K562 (cell line): ENCODE measurements around the gene SH3BGR. TPM values are rescaled to one million over a fixed set of nuclear protein-coding genes. Genes with fewer than 3 reads are reported as not detected.

Source experiments
- HNRNPUL1 ChIP-seq: fragments of 200-400 bp; formaldehyde crosslinking; IDR thresholded peaks from 2 replicates; pipeline ENCODE4 v1.6.1; 2017; ENCODE audit warnings: low read length
- POLR2AphosphoS2 ChIP-seq: IDR thresholded peaks from 2 replicates; pipeline ENCODE4 v1.6.1; 2012; ENCODE audit warnings: low read length, improper control_type of control experiment
- polyA plus RNA-seq, 8 experiments: library from polyadenylated mRNA; depleted of rRNA in 4 of 8; stranded (reverse) in 5 of 8; unstranded in 3 of 8; fragments of >200 nt; fragmentation: Nextera tagmentation in 2 of 8; fragmentation: Illumina TruSeq in 1 of 8; extraction: Ambion mirVana in 2 of 8; extraction: Trizol in 1 of 8; gene quantifications; 2 replicates each; pipeline versions ENCODE4 v1.2.1 to v1.2.3, GENCODE V29; 2011 to 2014; ENCODE audit warnings: inconsistent platforms in 1 of 8, missing spikeins in 1 of 8
- total RNA-seq, 7 experiments: library from RNA; depleted of rRNA in 6 of 7; stranded (reverse); fragments of >200 nt in 6 of 7; fragmentation: Illumina TruSeq in 2 of 7; extraction: Trizol in 2 of 7; gene quantifications; 2 replicates each; pipeline versions ENCODE4 v1.2.1 to v1.2.3, GENCODE V29; 2011 to 2021; ENCODE audit warnings: low replicate concordance in 1 of 7
- TF ChIP-seq, protein P1 (sequence below): IDR thresholded peaks from 2 replicates; pipeline ENCODE4 v1.6.1; 2016; ENCODE audit warnings: missing genetic modification characterization, missing compliant biosample characterization
- TF ChIP-seq, protein P2 (sequence below), 2 experiments: fragments of 450-650 bp in 1 of 2; sonication (generic) in 1 of 2; formaldehyde crosslinking in 1 of 2; IDR thresholded peaks; 2 replicates each; pipeline versions ENCODE4 v1.7.1 to v1.9.0; 2016 to 2022; ENCODE audit warnings: inconsistent platforms in 1 of 2, mild to moderate bottlenecking in 1 of 2, missing genetic modification reagents in 1 of 2
- TF ChIP-seq, protein P3 (sequence below): fragments of 450-650 bp; conservative IDR thresholded peaks from 2 replicates; pipeline ENCODE4 v1.6.1; 2016; ENCODE audit warnings: missing genetic modification characterization, low read depth, mild to moderate bottlenecking, missing compliant biosample characterization, moderate library complexity
- TF ChIP-seq, protein P4 (sequence below), 2 experiments: fragments of 150-350 bp in 1 of 2; IDR thresholded peaks; 2 replicates each; pipeline ENCODE4 v1.6.1; 2012 to 2016; ENCODE audit warnings: low read depth in 2 of 2, low read length in 2 of 2, mild to moderate bottlenecking in 1 of 2, moderate library complexity in 1 of 2

Gene SH3BGR
- total and polyA plus RNA-seq, 9 of the 15 experiments (the other 6 are each of a cell fraction or from before 2014, with no cell fraction given), result 6.6 to 42.9 (median 25.6) TPM

DNA sequence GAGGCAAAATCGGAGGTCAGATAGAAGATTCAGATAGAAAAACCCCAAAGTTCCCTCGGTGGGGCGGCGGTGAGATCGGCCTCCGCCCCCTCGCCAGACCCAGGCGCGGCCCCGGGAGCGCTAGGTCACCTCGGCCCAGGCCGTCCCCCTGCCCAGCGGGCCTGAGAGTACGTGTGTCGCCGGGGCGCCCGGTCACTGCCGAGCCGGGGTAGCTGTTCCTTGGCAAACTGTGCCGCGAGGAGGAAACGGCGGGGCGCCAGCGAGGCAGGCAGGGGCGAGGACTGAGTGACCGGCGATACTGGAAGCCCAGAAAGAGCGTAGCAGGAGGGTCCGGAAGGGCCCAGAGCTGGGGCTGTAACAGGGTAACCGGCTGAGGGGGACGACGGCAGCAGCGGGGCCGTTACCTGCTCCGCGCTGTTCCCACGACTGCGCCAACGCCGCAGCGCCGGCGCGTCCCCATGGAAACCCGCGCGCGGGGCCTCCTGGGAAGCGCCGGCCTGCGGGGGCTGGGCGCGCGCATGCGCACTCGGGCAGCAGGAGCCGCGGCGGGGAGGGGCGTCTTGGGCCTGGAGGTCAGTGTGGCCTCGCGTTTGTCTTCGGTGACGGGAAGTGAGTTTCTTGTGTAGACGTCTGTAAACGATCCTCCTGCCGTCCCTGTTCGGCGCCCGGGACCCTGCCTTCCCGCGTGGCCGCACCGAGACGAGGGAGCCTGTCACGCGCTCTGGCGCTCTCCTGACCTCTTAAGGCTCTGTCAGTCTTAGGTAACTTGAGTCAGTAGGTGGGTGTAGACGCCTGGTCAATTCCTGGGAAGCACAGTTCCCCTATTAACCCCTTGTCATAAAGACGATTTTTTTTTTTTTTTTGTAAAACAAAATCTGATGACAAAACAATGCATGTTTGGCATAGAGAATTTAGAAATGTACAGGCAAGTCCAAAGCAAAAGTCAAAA lies 6.2 kb upstream of the SH3BGR start, which contains the start of gene LCA5L (continued):
- TF ChIP-seq, protein P1, sequence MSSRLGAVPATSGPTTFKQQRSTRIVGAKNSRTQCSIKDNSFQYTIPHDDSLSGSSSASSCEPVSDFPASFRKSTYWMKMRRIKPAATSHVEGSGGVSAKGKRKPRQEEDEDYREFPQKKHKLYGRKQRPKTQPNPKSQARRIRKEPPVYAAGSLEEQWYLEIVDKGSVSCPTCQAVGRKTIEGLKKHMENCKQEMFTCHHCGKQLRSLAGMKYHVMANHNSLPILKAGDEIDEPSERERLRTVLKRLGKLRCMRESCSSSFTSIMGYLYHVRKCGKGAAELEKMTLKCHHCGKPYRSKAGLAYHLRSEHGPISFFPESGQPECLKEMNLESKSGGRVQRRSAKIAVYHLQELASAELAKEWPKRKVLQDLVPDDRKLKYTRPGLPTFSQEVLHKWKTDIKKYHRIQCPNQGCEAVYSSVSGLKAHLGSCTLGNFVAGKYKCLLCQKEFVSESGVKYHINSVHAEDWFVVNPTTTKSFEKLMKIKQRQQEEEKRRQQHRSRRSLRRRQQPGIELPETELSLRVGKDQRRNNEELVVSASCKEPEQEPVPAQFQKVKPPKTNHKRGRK (tag), result no peak
- TF ChIP-seq, protein P2, sequence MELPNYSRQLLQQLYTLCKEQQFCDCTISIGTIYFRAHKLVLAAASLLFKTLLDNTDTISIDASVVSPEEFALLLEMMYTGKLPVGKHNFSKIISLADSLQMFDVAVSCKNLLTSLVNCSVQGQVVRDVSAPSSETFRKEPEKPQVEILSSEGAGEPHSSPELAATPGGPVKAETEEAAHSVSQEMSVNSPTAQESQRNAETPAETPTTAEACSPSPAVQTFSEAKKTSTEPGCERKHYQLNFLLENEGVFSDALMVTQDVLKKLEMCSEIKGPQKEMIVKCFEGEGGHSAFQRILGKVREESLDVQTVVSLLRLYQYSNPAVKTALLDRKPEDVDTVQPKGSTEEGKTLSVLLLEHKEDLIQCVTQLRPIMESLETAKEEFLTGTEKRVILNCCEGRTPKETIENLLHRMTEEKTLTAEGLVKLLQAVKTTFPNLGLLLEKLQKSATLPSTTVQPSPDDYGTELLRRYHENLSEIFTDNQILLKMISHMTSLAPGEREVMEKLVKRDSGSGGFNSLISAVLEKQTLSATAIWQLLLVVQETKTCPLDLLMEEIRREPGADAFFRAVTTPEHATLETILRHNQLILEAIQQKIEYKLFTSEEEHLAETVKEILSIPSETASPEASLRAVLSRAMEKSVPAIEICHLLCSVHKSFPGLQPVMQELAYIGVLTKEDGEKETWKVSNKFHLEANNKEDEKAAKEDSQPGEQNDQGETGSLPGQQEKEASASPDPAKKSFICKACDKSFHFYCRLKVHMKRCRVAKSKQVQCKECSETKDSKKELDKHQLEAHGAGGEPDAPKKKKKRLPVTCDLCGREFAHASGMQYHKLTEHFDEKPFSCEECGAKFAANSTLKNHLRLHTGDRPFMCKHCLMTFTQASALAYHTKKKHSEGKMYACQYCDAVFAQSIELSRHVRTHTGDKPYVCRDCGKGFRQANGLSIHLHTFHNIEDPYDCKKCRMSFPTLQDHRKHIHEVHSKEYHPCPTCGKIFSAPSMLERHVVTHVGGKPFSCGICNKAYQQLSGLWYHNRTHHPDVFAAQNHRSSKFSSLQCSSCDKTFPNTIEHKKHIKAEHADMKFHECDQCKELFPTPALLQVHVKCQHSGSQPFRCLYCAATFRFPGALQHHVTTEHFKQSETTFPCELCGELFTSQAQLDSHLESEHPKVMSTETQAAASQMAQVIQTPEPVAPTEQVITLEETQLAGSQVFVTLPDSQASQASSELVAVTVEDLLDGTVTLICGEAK (IDR thresholded peaks at IDR 0.05), result no peak
- TF ChIP-seq, protein P2 (CRISPR knock-in tag; IDR thresholded peaks at IDR 0.05), result no peak
- TF ChIP-seq, protein P3, sequence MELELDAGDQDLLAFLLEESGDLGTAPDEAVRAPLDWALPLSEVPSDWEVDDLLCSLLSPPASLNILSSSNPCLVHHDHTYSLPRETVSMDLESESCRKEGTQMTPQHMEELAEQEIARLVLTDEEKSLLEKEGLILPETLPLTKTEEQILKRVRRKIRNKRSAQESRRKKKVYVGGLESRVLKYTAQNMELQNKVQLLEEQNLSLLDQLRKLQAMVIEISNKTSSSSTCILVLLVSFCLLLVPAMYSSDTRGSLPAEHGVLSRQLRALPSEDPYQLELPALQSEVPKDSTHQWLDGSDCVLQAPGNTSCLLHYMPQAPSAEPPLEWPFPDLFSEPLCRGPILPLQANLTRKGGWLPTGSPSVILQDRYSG (tag), result peak; percentile 31; the same call in 1 of the 2 replicates
- TF ChIP-seq, protein P4, sequence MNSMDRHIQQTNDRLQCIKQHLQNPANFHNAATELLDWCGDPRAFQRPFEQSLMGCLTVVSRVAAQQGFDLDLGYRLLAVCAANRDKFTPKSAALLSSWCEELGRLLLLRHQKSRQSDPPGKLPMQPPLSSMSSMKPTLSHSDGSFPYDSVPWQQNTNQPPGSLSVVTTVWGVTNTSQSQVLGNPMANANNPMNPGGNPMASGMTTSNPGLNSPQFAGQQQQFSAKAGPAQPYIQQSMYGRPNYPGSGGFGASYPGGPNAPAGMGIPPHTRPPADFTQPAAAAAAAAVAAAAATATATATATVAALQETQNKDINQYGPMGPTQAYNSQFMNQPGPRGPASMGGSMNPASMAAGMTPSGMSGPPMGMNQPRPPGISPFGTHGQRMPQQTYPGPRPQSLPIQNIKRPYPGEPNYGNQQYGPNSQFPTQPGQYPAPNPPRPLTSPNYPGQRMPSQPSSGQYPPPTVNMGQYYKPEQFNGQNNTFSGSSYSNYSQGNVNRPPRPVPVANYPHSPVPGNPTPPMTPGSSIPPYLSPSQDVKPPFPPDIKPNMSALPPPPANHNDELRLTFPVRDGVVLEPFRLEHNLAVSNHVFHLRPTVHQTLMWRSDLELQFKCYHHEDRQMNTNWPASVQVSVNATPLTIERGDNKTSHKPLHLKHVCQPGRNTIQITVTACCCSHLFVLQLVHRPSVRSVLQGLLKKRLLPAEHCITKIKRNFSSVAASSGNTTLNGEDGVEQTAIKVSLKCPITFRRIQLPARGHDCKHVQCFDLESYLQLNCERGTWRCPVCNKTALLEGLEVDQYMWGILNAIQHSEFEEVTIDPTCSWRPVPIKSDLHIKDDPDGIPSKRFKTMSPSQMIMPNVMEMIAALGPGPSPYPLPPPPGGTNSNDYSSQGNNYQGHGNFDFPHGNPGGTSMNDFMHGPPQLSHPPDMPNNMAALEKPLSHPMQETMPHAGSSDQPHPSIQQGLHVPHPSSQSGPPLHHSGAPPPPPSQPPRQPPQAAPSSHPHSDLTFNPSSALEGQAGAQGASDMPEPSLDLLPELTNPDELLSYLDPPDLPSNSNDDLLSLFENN (IDR thresholded peaks at IDR 0.05; ENCODE audit: low read depth in 2 of 2, low read length in 2 of 2), result 0 out of 4 replicates have a peak, but pooled peaks of 1 of the 2 experiments have one; percentile 20
- TF ChIP-seq POLR2AphosphoS2, result no peak
- no peak for TF ChIP-seq HNRNPUL1
